ENCODE data around the gene CCDC88C.

Gene CCDC88C

GRCh38 chr14:91343051-91343450 lies 74.6 kb downstream of the CCDC88C start:
- ATAC-seq (ENCODE audit: low read depth): no peak
- Histone ChIP-seq H3K4me1 (ENCODE audit: insufficient read depth, poor library complexity, severe bottlenecking) (peaks cover 14% of the 10 kb centered on the region), H3K9me3 (ENCODE audit: severe bottlenecking) (no peaks in the 10 kb centered on the region)

GRCh38 chr14:91342206-91342760 lies 75.3 kb downstream of the CCDC88C start:
- Histone ChIP-seq H3K27ac (ENCODE audit: poor library complexity, severe bottlenecking) (no peak overlapping the region), H3K4me3 (ENCODE audit: severe bottlenecking) (no peak overlapping the region), H3K27me3 (ENCODE audit: insufficient read depth, poor library complexity, severe bottlenecking) (no peaks in the 10 kb centered on the region), H3K36me3 (ENCODE audit: low read depth) (peaks cover 26% of the 10 kb centered on the region), H3K9me3 (ENCODE audit: severe bottlenecking) (no peaks in the 10 kb centered on the region), H3K4me1 (ENCODE audit: insufficient read depth, poor library complexity, severe bottlenecking) (peaks cover 14% of the 10 kb centered on the region)
- TF ChIP-seq CTCF (IDR thresholded peaks at IDR 0.05; ENCODE audit: poor library complexity, severe bottlenecking): no peak
- no peak for ATAC-seq (ENCODE audit: low read depth)
- DNase-seq (ENCODE audit: low spot score): no peak

More at GRCh38 chr14:91343051-91343450, 74.6 kb downstream of the CCDC88C start:
- H3K27ac ChIP-seq (ENCODE audit: poor library complexity, severe bottlenecking): no peak overlapping the region
- no peaks in the 10 kb centered on the region for H3K27me3 ChIP-seq (ENCODE audit: insufficient read depth, poor library complexity, severe bottlenecking)
- peaks cover 18% of the 10 kb centered on the region for H3K36me3 ChIP-seq (ENCODE audit: low read depth)
- no peak for DNase-seq (ENCODE audit: low spot score)
- H3K4me3 ChIP-seq (ENCODE audit: severe bottlenecking): no peak overlapping the region
- TF ChIP-seq CTCF (IDR thresholded peaks at IDR 0.05; ENCODE audit: poor library complexity, severe bottlenecking): no peak

- Histone ChIP-seq H3K27me3 (ENCODE audit: insufficient read depth, poor library complexity, severe bottlenecking) (no peaks in the 10 kb centered on the region), H3K27ac (ENCODE audit: poor library complexity, severe bottlenecking) (no peak overlapping the region), H3K4me1 (ENCODE audit: insufficient read depth, poor library complexity, severe bottlenecking) (peaks cover 9% of the 10 kb centered on the region), H3K4me3 (ENCODE audit: severe bottlenecking) (no peak overlapping the region), H3K36me3 (ENCODE audit: low read depth) (peaks cover 29% of the 10 kb centered on the region), H3K9me3 (ENCODE audit: severe bottlenecking) (no peaks in the 10 kb centered on the region)
- ATAC-seq (ENCODE audit: low read depth) (no peak), DNase-seq (ENCODE audit: low spot score) (no peak)
- TF ChIP-seq CTCF (IDR thresholded peaks at IDR 0.05; ENCODE audit: poor library complexity, severe bottlenecking): no peak
Measured at GRCh38 chr14:91341751-91342154, 75.9 kb downstream of the CCDC88C start.

GRCh38 chr14:91341334-91341733 lies 76.3 kb downstream of the CCDC88C start:
- ATAC-seq (ENCODE audit: low read depth) (no peak), DNase-seq (ENCODE audit: low spot score) (no peak)
- no peak overlapping the region for H3K4me3 ChIP-seq (ENCODE audit: severe bottlenecking)
- H3K27me3 ChIP-seq (ENCODE audit: insufficient read depth, poor library complexity, severe bottlenecking): no peaks in the 10 kb centered on the region
- no peaks in the 10 kb centered on the region for H3K9me3 ChIP-seq (ENCODE audit: severe bottlenecking)
- no peak for TF ChIP-seq CTCF (IDR thresholded peaks at IDR 0.05; ENCODE audit: poor library complexity, severe bottlenecking)
- H3K27ac ChIP-seq (ENCODE audit: poor library complexity, severe bottlenecking): no peak overlapping the region
- H3K4me1 ChIP-seq (ENCODE audit: insufficient read depth, poor library complexity, severe bottlenecking): peaks cover 5% of the 10 kb centered on the region
- H3K36me3 ChIP-seq (ENCODE audit: low read depth): peaks cover 29% of the 10 kb centered on the region

- ATAC-seq (ENCODE audit: low read depth) (no peak), DNase-seq (ENCODE audit: low spot score) (no peak)
- Histone ChIP-seq H3K9me3 (ENCODE audit: severe bottlenecking) (no peaks in the 10 kb centered on the region), H3K36me3 (ENCODE audit: low read depth) (peaks cover 36% of the 10 kb centered on the region), H3K27me3 (ENCODE audit: insufficient read depth, poor library complexity, severe bottlenecking) (no peaks in the 10 kb centered on the region), H3K4me3 (ENCODE audit: severe bottlenecking) (no peak overlapping the region), H3K4me1 (ENCODE audit: insufficient read depth, poor library complexity, severe bottlenecking) (no peaks in the 10 kb centered on the region), H3K27ac (ENCODE audit: poor library complexity, severe bottlenecking) (no peak overlapping the region)
- no peak for TF ChIP-seq CTCF (IDR thresholded peaks at IDR 0.05; ENCODE audit: poor library complexity, severe bottlenecking)
Measured at GRCh38 chr14:91339671-91340369, 77.8 kb downstream of the CCDC88C start.

Measured in RWPE2 (cell line).